Stromal cell of bone marrow (primary cell): ENCODE results near the gene TDRD15.
"Not testable (repeated sequence)": the region's sequence is repeated elsewhere in the genome, so short reads cannot be mapped to it uniquely, and the experiment has no call there.

Experiments
- DNase-seq: peaks from one replicate; pipeline ENCODE4 v3.0.0-alpha.2; 2012; ENCODE audit warnings: low read depth

TDRD15 gene

DNA sequence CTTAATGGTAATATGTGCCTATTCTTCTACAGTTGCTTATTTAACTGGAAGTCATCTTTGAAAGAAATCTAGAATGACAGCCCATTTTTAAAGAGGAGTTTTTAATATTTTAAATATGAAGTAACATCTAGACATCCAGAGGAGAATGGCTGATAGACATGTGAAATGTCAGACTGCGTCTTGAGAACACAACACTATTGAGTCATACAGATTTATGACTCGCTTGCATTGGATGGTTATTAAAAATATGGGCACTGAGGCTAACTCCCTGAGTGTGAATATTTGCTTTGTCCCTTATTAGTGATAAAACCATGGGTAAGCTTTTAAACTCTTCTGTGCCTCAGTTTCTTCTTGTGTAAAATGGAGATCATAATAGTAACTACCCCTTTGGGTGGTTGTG lies 22.9 kb downstream of the TDRD15 start:
- no peak for DNase-seq

DNA sequence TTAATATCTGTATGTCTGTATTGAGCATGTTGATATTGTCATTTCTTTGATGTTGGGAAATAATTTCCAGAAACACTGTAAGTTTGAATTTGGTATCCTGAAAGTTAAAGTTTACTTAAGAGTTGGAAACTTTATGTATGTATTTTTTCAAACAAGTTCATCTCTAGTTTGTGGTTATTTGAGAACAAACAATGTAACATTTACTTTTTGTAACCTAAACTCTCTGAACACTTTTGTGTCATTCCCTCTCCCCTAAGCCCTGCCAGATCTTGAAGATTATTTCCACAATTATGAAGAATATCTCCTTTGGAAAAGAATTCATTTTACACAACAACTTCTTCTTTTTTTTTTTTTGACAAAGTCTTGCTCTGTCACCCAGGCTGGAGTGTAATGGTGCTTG lies 24.9 kb downstream of the TDRD15 start:
- no peak for DNase-seq

DNA sequence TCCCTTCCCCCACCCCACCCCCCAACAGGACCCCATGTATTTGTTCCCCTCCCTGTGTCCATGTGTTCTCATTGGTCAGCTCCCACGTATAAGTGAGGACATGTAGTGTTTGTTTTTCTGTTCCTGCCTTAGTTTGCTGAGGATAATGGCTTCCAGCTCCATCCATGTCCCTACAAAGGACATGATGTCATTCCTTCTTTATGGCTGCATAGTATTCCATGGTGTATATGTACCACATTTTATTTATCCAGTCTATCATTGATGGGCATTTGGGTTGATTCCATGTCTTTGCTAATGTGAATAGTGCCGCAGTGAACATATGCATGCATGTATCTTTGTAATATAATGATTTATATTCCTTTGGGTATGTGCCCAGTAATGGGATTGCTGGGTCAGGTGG lies 27.5 kb downstream of the TDRD15 start:
- not testable (repeated sequence) for DNase-seq

DNA sequence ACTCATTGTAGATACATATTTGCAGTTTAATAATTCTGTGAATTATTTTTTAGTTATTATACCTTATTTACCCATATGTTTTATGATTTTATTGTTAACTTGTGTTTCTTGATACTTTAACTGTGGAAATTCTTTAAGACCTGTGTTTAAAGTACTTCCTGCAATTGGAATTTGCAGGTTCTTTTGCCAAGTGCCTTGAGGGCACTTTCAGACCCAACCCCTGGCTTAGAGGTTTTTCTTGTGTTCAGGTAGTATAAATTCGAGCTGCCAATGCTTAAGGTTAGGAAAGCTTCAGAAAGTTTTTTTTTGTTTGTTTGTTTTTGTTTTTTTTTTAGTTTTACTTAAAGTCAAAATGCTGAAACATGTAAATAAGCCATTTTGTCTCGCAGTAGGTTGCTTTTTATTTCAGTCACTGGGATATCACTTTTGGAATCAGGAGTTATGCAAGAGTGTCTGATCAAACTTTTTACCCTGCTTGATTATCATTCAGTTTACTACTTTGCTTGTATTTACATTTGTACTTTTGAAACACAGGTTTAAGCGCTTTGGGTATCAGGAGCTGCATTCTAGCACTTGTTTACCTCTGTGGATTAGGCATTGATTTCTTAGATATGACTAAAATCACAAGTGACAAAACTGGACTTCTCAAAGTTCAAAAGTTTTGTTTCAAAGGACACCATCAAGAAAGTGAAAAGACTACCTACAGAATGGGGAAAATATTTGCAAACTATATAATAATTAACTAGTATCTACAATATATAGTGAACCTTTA lies 31.8 kb downstream of the TDRD15 start:
- DNase-seq = no peak

DNA sequence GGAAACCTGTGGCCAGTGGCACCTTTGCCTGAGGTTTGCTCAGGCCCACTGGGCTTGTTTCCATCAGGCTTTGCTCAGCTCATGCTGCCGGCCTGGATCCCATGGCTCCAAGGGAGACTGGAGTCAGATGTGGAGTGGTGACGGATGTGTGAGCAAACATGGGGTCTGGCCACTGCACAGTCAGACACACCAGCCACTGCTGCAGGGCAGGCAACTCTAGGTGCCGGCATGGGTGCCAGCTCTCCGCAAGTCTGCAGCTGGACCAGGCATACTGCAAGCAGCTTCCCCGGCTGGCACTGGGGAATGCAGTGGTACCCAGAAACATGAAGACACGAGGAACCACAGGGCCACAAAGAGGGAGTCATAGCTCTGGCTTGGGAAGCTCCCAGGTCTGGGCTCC lies 37.4 kb downstream of the TDRD15 start:
- no peak for DNase-seq

DNA sequence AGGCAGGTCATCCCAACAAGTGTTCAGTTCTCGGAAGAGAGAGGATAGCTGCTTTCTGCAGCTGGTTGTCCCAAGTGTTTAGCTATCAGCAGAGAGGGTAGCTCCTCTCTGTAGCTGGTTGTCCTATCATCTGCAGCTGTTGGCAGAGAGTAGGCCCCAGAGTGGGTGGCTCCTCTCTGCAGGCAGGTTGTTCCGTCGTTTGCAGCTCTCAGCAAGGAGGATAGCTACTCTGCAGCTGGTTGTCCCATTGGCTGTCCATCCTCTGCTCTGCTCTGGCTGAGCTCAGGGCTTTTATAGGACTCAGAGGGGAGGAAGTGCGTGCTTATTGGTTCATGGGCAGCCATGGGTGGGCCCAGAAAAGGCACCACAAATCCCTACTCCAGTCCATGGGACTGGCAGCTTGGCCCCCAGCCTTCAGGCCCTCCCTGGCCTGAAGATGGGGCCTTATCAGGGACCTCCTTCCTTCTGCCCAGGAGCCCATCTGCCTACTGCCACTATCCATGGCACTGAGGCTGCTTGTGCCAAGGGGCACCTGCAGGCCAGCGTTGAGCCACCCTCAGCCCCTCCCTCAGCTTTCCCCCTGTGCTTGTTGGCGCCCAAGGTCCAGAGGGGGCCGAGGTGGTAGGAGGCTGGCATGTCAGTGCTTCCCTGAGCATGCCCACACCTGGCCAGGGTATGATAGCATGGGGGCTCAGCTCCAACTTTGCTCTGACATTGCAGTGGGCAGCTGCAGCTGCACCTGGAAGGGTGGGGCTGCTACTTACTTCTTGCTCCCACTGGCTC lies 38.3 kb downstream of the TDRD15 start:
- no peak for DNase-seq

DNA sequence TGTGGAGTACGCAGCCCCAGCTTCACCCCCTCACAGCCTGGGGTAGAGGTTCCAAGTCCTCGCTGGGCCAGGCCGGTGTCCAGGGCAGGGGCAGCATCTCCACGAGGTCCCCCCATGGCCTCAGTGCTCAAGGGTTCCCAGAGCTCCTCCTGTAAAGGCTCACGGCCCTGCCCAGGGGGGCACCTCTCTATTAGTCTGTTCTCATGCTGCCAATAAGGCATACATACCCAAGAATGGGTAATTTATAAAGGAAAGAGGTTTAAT lies 38.8 kb downstream of the TDRD15 start:
- DNase-seq = no peak

DNA sequence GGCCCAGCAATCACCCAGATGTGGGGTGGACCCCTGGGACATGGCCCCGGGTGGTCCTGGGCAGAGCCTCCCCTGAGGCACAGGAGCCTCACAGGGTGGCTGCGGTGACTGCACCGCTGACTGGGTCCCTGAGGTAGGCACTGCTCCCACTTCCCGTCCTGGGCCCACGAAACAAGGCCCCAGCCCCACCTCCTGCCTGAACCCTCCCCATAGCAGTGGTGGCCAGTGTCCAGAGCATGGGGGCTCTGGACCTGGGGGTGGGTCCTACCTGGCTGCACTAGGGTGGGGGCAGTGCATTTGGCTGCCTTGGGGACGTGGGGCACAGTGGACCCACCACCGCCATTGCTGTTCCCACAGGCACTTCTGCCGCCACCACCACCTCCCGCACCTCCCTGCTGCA lies 39.4 kb downstream of the TDRD15 start:
- DNase-seq = no peak

DNA sequence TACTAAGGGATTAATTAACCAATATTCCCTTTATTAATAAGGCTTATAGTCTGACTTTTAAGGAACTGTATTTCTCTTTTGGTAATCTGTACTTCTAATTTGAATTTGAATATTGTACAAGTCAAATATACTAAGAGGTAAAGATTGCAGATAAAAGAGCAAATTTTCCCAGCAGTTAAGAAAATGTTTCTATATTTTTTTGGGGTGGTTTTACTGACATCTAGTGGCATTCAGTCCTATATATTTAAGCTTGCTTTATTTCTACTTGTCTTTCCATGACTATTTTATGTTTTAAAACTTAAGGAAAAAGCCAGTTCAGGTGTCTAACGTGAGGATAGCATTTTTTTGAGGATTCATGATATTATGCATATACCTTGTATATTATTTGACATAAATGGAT lies 41.6 kb downstream of the TDRD15 start:
- DNase-seq = no peak

DNA sequence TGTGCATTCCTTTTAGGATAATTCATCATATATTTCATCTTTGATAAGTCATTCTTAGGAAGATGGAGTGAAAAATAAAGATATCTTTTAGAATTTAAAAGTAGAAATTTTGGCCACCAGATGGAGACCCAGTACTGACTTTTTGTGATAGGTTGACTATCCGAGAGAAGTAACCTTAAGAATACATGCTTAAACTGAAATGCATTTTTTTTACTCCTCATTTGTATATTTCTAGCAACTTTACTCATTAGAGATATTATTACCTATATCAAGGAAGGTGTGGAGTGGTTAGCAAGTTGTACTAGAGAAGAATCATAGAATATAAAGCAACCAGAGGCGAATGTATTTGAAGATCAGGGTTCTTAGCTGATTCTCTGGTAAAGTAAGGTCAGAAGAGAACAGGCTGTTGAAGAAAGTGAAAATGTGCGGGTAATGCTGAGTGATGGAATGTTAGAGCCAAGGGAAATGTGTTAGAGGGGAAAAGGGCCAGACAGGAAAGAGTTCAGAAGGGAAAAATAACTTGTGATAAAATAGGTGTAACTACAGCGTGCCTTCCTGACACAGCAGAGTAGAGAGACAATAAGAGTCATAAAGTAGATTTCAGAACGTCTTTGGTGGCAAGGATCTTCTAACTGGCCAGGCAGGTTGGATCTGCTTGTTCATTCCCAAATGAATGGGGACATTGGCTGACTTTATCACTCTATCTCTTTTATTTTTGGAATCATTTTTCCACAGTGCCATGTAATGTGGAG lies 52.3 kb downstream of the TDRD15 start:
- no peak for DNase-seq

DNA sequence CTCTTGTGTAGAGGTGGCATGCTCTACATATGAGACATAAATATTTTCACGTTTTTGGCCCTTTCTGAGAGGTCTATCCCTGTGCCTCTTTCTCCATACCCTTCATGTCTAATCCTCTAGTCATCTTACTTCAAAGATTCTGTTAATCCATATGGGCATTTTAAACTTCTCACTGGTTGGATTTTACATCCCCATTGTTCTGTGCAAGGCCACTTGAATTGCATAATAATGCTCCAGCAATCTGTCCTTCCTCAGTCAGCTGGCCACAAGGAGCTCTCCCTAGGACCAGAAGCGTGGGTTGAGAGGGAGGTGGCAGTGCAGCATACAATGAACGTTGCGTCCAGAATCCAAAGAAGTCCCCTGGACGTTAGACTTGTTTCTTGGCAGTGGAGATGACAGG lies 58.2 kb downstream of the TDRD15 start:
- no peak for DNase-seq

DNA sequence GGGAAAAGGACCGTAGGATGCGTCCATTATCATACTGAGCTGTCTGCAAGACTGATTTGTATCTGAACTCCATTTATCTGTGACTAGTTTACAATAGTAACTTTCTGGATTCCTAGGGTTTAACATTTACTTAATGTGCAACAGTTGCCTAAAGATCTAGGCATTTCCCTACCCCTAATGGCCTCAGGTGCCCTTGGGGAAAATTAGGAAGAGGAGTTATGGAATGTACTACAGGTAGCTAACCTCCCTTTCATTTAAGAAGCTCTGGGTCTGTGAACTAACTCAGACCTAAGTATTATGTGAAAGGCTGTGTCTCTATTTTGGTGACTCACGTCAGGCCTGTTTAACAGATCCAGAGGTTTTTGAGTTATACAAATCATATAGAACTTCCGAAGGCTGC lies 59.5 kb downstream of the TDRD15 start:
- DNase-seq = no peak

DNA sequence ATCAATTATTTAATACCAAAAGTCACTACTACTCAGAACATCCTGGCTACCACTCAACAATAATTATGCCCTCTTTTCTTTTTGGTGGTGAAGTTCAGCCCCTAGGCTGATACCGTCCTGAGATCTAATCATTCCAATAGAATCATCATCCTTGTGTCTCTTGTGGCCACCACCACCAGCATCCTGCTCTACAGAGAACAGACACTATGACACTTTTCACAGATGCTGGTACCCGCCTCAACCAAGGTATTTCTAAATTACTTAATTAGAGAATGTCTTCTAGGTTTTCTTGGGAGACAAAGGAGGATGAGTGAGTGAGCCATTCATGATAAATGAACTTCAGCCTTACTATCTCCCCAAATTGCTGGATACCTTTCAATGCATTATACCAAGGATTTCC lies 60.0 kb downstream of the TDRD15 start:
- DNase-seq = no peak

DNA sequence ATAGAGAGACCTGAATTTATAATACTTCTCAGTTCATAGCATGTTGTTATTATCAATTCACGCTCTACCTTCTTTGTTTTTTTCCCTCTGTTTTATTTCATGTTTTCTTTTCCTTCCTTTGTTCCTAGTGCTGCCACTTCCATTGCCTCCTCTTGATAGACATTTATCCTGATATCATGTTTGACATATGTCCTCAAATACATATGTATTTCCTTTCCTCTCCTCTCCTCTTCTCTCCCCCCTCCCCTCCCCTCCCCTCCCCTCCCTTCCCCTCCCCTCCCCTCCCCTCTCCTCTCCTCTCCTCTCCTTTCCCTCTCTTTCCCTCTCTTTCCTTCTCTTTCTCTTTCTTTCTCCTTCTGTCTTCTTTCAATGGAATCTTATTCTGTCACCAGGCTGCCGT lies 67.8 kb downstream of the TDRD15 start:
- no peak for DNase-seq
